HL-60 (cell line): ENCODE data around the gene CCNK.

Source experiments
- DNase-seq, 2 experiments: peaks; one replicate each; pipeline ENCODE4 v3.0.0-alpha.2; 2010 to 2020; ENCODE audit warnings: low read depth in 1 of 2, low spot score in 1 of 2
- H3K27ac ChIP-seq: fragments of 250-450 bp; sonication (Bioruptor Pico); replicated peaks from 2 replicates; pipeline ENCODE4 v1.5.1; 2020; ENCODE audit warnings: mild to moderate bottlenecking, moderate library complexity
- H3K27me3 ChIP-seq: fragments of 250-450 bp; sonication (Bioruptor Pico); 2 replicates; pipeline ENCODE4 v1.5.1; 2021; ENCODE audit warnings: mild to moderate bottlenecking, moderate library complexity; ENCODE audit not compliant: insufficient read depth, poor library complexity, severe bottlenecking
- H3K4me3 ChIP-seq: replicated peaks from 2 replicates; pipeline ENCODE4 v1.5.1; 2011; ENCODE audit warnings: mild to moderate bottlenecking, control low read depth, low read length; ENCODE audit not compliant: insufficient read depth
- GABPA ChIP-seq: IDR thresholded peaks from 2 replicates; pipeline ENCODE4 v1.6.1; 2012; ENCODE audit warnings: low read depth
- POLR2AphosphoS5 ChIP-seq: IDR thresholded peaks from 2 replicates; pipeline ENCODE4 v1.6.1; 2012; ENCODE audit warnings: low read depth
- SPI1 ChIP-seq: IDR thresholded peaks from 2 replicates; pipeline ENCODE4 v1.6.1; 2012; ENCODE audit warnings: low read depth, mild to moderate bottlenecking, borderline replicate concordance
- TF ChIP-seq, protein P1 (sequence below): IDR thresholded peaks from one replicate; pipeline ENCODE4 v1.5.1; 2011; ENCODE audit warnings: low read length, control low read depth, inconsistent platforms; ENCODE audit not compliant: insufficient read depth
- TF ChIP-seq, protein P2 (sequence below): IDR thresholded peaks from 2 replicates; pipeline ENCODE4 v1.6.1; 2012; ENCODE audit warnings: low read depth; ENCODE audit not compliant: insufficient replicate concordance

Gene CCNK

DNA sequence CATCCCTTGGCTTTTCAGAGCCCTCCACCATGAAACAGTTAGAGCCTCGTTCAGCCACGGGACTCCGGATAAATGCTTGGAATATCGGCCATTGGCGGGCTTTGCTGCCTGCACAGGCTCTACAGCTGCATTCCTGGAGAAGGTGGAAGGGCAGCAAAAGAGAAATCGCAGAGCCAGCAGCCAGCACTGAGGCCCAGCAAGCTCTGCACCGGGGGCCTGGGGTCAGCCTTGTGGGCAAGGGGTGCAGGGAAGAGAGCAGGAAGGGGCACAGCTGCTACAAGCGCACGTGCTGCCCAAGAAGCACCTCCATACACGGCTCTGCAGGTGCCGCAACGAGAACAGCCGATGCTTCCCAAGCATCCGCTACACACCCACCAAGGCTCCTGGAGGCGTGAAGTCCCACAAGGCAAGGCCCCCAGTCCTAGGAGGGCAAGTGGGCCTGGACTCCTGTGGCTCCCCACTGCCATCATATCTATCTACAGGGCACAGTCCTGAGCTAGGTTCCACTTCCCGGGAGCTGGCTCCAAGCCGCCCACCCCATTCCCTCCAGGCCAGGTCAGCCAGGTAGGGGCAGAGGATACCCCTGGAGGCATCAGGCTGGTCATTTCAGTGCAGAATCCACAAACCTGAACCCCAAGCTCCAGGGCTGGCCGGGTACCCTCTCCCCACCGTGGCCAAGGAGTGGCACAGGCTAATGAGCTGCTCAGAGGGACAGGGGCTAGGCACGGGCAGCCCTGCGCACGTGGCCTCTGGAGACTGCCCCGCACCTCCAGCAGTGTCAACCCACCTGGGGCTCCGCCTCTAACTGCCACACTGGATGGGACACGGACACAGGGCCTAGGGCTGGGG, 40.2 kb downstream of the CCNK start:
- no peaks in the 10 kb centered on the region for H3K27me3 ChIP-seq
- no peak overlapping the region for H3K4me3 ChIP-seq
- H3K27ac ChIP-seq = no peak overlapping the region
- TF ChIP-seq, protein P1, sequence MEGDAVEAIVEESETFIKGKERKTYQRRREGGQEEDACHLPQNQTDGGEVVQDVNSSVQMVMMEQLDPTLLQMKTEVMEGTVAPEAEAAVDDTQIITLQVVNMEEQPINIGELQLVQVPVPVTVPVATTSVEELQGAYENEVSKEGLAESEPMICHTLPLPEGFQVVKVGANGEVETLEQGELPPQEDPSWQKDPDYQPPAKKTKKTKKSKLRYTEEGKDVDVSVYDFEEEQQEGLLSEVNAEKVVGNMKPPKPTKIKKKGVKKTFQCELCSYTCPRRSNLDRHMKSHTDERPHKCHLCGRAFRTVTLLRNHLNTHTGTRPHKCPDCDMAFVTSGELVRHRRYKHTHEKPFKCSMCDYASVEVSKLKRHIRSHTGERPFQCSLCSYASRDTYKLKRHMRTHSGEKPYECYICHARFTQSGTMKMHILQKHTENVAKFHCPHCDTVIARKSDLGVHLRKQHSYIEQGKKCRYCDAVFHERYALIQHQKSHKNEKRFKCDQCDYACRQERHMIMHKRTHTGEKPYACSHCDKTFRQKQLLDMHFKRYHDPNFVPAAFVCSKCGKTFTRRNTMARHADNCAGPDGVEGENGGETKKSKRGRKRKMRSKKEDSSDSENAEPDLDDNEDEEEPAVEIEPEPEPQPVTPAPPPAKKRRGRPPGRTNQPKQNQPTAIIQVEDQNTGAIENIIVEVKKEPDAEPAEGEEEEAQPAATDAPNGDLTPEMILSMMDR = no peak
- TF ChIP-seq SPI1 = no peak
- DNase-seq = no peak

DNA sequence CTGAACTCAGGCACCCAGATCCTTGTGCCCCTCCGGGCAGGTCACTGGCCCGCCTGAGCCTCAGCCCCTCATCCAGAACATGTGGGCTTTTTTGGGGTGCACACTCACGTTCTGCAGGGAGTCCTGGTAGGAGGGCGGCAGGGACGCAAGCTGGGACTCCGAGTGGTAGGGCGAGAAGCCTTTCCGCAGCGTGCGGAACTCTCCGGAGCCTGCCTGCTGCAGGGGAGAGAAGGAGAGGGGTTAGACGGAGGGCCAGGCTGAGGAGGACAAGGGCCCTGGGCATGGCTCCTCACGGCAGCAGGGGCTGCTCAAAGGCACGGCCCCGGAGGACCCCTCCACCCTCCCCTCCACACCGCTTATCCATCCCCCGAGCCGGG, 40.8 kb downstream of the CCNK start:
- H3K27ac ChIP-seq = no peak overlapping the region
- DNase-seq = no peak
- H3K27me3 ChIP-seq = no peaks in the 10 kb centered on the region
- no peak overlapping the region for H3K4me3 ChIP-seq
- TF ChIP-seq, protein P2, sequence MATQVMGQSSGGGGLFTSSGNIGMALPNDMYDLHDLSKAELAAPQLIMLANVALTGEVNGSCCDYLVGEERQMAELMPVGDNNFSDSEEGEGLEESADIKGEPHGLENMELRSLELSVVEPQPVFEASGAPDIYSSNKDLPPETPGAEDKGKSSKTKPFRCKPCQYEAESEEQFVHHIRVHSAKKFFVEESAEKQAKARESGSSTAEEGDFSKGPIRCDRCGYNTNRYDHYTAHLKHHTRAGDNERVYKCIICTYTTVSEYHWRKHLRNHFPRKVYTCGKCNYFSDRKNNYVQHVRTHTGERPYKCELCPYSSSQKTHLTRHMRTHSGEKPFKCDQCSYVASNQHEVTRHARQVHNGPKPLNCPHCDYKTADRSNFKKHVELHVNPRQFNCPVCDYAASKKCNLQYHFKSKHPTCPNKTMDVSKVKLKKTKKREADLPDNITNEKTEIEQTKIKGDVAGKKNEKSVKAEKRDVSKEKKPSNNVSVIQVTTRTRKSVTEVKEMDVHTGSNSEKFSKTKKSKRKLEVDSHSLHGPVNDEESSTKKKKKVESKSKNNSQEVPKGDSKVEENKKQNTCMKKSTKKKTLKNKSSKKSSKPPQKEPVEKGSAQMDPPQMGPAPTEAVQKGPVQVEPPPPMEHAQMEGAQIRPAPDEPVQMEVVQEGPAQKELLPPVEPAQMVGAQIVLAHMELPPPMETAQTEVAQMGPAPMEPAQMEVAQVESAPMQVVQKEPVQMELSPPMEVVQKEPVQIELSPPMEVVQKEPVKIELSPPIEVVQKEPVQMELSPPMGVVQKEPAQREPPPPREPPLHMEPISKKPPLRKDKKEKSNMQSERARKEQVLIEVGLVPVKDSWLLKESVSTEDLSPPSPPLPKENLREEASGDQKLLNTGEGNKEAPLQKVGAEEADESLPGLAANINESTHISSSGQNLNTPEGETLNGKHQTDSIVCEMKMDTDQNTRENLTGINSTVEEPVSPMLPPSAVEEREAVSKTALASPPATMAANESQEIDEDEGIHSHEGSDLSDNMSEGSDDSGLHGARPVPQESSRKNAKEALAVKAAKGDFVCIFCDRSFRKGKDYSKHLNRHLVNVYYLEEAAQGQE = no peak
- no peak for TF ChIP-seq SPI1
- TF ChIP-seq, protein P1 = no peak
- no peak for TF ChIP-seq GABPA
- no peak for TF ChIP-seq POLR2AphosphoS5

DNA sequence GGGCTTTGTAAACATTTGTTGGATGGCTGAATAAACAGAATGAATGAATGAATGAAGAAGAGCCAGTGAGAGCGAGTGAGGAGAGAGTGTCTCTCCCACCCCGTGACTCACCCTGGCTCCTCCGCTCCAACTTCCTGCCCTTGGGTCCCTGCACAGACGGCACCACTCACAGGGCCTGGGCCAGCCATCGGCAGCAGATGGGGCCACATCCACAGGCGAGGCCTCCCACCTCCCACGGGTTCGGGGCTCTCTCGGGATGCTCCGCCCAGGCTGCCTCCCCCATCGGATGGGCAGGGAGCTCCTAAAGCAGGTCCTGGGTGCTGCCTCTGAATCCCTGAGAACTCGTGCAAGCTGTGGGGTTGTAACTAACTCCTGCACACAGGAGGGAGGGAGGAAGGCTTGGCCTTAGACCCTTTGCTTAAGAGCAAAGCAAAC, 41.3 kb downstream of the CCNK start:
- Histone ChIP-seq H3K27me3 (no peaks in the 10 kb centered on the region), H3K27ac (no peak overlapping the region), H3K4me3 (no peak overlapping the region)
- DNase-seq = no peak
- TF ChIP-seq, protein P2 = no peak
- TF ChIP-seq POLR2AphosphoS5 (no peak), GABPA (no peak), SPI1 (no peak)
- TF ChIP-seq, protein P1 = no peak
